Vagina (tissue), 2 donors: ENCODE data around the gene GRM4.

Experiments used
- CTCF ChIP-seq, 3 experiments: fragments of 450-650 bp in 2 of 3; fragments of 200-600 bp in 1 of 3; sonication (generic) in 1 of 3; IDR thresholded peaks; one replicate each; pipeline ENCODE4 v1.5.1; 2017 to 2019; ENCODE audit warnings: antibody characterized with exemption in 3 of 3, mild to moderate bottlenecking in 2 of 3, moderate library complexity in 2 of 3
- POLR2A ChIP-seq, 2 donors: fragments of 450-650 bp; IDR thresholded peaks; one replicate each; pipeline ENCODE4 v1.6.1; 2017; ENCODE audit warnings: antibody characterized with exemption in 2 of 2, mild to moderate bottlenecking in 2 of 2, moderate library complexity in 2 of 2

- TF ChIP-seq CTCF (IDR thresholded peaks at IDR 0.05) (no peak), POLR2A (IDR thresholded peaks at IDR 0.05) (no peak)
Observed at GRCh38 chr6:34120953-34121675, 24.8 kb downstream of the GRM4 start.
